ENCODE results near the gene IQCH.

IQCH gene

GRCh38 chr15:67327737-67328136 lies 73.2 kb downstream of the IQCH start:
- H3K4me3 ChIP-seq (ENCODE audit: low read depth, low read length): no peak overlapping the region
- no peak for DNase-seq (ENCODE audit: low read depth)
- no peak for TF ChIP-seq CTCF (IDR thresholded peaks at IDR 0.05; ENCODE audit: control insufficient read depth, extremely low read depth, insufficient read depth)

DNA sequence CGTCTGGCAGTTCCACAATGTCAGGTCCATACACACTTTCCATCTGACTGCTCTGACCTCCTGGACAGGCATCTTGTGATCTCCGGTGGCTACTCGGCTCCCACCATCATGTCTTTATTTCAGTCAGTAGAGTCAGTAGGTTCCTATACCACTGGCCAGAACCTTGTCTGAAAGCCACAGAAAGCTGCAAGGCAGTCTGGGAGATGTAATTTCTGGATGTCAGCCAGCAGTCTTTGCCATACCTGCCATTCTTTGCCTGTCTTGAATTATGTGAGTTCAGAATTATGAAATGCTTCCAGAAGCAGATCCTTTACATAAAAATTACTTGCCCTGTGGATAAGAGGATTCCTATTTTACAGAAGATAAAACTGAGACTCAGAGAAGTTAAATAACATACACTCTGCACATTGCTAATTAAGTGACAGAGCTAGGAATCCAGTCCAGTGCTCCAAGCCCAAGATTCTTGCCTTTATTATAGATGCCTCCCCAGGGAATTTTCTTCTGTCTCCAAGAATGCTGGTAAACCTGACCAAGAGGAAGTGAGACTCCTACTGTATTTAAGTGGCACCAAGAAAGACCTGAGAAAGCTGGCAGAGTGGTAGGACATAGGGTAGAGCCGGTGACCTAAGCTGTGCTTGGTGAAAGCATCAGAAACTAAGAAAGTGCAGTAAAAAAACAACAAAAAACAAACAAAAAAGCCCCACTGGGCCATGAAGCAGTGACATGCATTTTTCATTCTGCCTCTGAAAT lies 75.6 kb downstream of the IQCH start:
- no peak for DNase-seq (ENCODE audit: low read depth)
- no peak for TF ChIP-seq CTCF (IDR thresholded peaks at IDR 0.05; ENCODE audit: control insufficient read depth, extremely low read depth, insufficient read depth)
- no peak overlapping the region for H3K4me3 ChIP-seq (ENCODE audit: low read depth, low read length)

GRCh38 chr15:67331676-67332075 lies 77.1 kb downstream of the IQCH start:
- DNase-seq (ENCODE audit: low read depth): no peak
- H3K4me3 ChIP-seq (ENCODE audit: low read depth, low read length): no peak overlapping the region
- TF ChIP-seq CTCF (IDR thresholded peaks at IDR 0.05; ENCODE audit: control insufficient read depth, extremely low read depth, insufficient read depth): no peak

DNA sequence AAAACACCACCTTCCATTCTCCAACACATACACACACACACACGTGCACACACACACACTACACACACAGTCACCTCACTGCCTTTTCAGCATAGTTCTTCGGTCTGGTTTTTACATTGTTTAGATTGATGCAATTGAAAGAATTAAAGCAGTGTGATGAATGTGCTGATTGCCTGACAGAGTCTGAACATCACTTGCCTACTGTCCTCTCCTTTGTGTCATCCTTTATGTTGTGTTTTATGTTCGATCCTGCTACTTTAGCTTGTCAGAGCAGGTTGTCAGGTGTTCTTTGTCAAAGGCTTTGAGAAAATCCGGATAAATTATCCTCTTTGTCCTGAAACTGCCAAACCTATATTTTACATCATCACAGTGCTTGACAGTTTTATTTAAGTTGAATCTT lies 80.4 kb downstream of the IQCH start:
- no peak for TF ChIP-seq CTCF (IDR thresholded peaks at IDR 0.05; ENCODE audit: control insufficient read depth, extremely low read depth, insufficient read depth)
- no peak overlapping the region for H3K4me3 ChIP-seq (ENCODE audit: low read depth, low read length)
- DNase-seq (ENCODE audit: low read depth): no peak

DNA sequence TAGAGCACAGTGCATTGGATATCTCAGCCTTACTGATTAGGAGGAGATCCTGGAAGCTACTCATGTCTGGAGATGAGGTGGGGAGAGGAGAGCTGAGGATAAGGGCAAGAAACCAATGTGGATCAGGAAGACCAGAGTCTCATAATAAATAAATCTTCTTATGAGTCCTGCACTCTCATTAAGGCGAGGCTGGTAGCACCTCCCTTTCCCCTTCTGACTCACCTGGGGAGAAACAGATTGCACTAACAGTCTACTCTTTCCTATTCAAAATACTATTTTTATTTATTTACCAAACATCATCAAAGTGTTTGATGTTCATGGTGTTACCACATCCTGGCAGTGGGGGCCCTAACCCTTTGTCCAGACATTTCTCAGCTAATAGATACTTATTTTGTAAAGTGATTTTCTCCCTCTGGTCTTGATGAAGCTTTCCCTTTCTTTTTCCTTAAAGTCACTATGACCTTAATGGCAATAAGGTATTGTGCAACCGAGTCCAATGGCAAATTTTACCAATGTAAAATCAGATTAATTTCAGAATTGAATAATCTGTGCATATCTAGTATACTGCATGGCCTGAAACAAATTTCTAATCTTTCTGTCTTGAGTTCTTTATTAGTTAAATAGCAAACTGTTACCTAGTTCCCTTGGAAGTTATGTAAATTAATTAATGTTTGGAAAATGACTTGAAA lies 81.1 kb downstream of the IQCH start:
- H3K4me3 ChIP-seq (ENCODE audit: low read depth, low read length): no peak overlapping the region
- no peak for TF ChIP-seq CTCF (IDR thresholded peaks at IDR 0.05; ENCODE audit: control insufficient read depth, extremely low read depth, insufficient read depth)
- no peak for DNase-seq (ENCODE audit: low read depth)

GRCh38 chr15:67340630-67341029 lies 86.0 kb downstream of the IQCH start:
- no peak for TF ChIP-seq CTCF (IDR thresholded peaks at IDR 0.05; ENCODE audit: control insufficient read depth, extremely low read depth, insufficient read depth)

More at GRCh38 chr15:67340630-67341029, 86.0 kb downstream of the IQCH start:
- no peak for DNase-seq (ENCODE audit: low read depth)
- no peak overlapping the region for H3K4me3 ChIP-seq (ENCODE audit: low read depth, low read length)
